Activated CD8-positive, alpha-beta memory T cell treated with anti-CD3 and anti-CD28 coated beads for 24 hours (primary cell): ENCODE data around the gene CLEC4F.

Experiments
- DNase-seq: peaks from one replicate; pipeline ENCODE4 v3.0.0-alpha.2; 2020

Gene CLEC4F

GRCh38 chr2:70779911-70780545, 40.4 kb downstream of the CLEC4F start:
- DNase-seq: no peak

GRCh38 chr2:70779491-70779890, 40.9 kb downstream of the CLEC4F start:
- no peak for DNase-seq

- no peak for DNase-seq
Measured at GRCh38 chr2:70778676-70779075, 41.7 kb downstream of the CLEC4F start.

GRCh38 chr2:70777450-70777849, 42.9 kb downstream of the CLEC4F start:
- DNase-seq: no peak

- no peak for DNase-seq
Measured at GRCh38 chr2:70776266-70776665, 44.1 kb downstream of the CLEC4F start.

GRCh38 chr2:70775141-70775540, 45.3 kb downstream of the CLEC4F start:
- no peak for DNase-seq

GRCh38 chr2:70772486-70773155, 47.8 kb downstream of the CLEC4F start:
- DNase-seq: no peak

- DNase-seq: no peak
Measured at GRCh38 chr2:70771446-70771845, 49.0 kb downstream of the CLEC4F start.

- DNase-seq: no peak
Measured at GRCh38 chr2:70769450-70769849, 50.9 kb downstream of the CLEC4F start.

GRCh38 chr2:70768590-70769085, 51.8 kb downstream of the CLEC4F start:
- DNase-seq: no peak

GRCh38 chr2:70767699-70768589, 52.5 kb downstream of the CLEC4F start, which contains the start of gene ADD2:
TSS of gene ADD2 (minus strand) at chr2:70768200. CDS start at chr2:70706408, 61,792 bp downstream.
- peak; percentile 77 for DNase-seq

GRCh38 chr2:70767079-70767698, 53.2 kb downstream of the CLEC4F start:
- peak; percentile 68 for DNase-seq

GRCh38 chr2:70766357-70767078, 53.9 kb downstream of the CLEC4F start:
- no peak for DNase-seq

- DNase-seq: no peak
Measured at GRCh38 chr2:70765507-70765906, 54.9 kb downstream of the CLEC4F start.

- no peak for DNase-seq
Measured at GRCh38 chr2:70759446-70759845, 61.0 kb downstream of the CLEC4F start.
